A549 (cell line): ENCODE data around the gene GPD1L. TPM values are rescaled to one million over a fixed set of nuclear protein-coding genes. Genes with fewer than 3 reads are reported as not detected.

ENCODE experiments used
- ATAC-seq, 2 experiments: fragments of 200-7000 bp in 1 of 2; fragments of >200 bp in 1 of 2; cut with Nextera tagmentation in 1 of 2; cut with Tn5 transposase in 1 of 2; 3 replicates each; pipeline versions ENCODE4 v1.8.0 to v1.9.1; 2018 to 2020; ENCODE audit warnings: mild to moderate bottlenecking in 1 of 2, moderate library complexity in 1 of 2
- CTCF ChIA-PET: fragments of 300-600 bp; sonication (Branson Sonifier 250); formaldehyde crosslinking; extraction: SDS; loops from one replicate; lab custom pipeline; 2021; ENCODE audit warnings: antibody characterized with exemption, inconsistent platforms; lab: Yijun Ruan, JAX
- POLR2A ChIA-PET: fragments of 350-600 bp; formaldehyde crosslinking; extraction: SDS; loops from one replicate; lab custom pipeline; 2021; ENCODE audit warnings: antibody characterized with exemption, inconsistent platforms; lab: Yijun Ruan, JAX
- DNase-seq, 2 experiments: peaks; one replicate each; pipeline versions ENCODE4 v3.0.0 to v3.0.0-alpha.2; 2011 to 2016; ENCODE audit warnings: low read depth in 1 of 2, low spot score in 1 of 2
- FAIRE-seq: peaks from 2 replicates; lab custom pipeline; 2011; peaks lifted over from hg19 to GRCh38; lab: Jason Lieb, UNC
- H3K27ac ChIP-seq, 2 experiments: fragments of >200 bp; sonication (Bioruptor Twin); formaldehyde crosslinking; 3 replicates each; pipeline ENCODE4 v1.5.1; 2016 to 2017
- H3K4me1 ChIP-seq: fragments of >200 bp; sonication (Bioruptor Twin); formaldehyde crosslinking; 3 replicates; pipeline ENCODE4 v1.6.1; 2016
- H3K4me2 ChIP-seq: fragments of >200 bp; sonication (Bioruptor Twin); formaldehyde crosslinking; 3 replicates; pipeline ENCODE4 v1.6.1; 2016
- H3K4me3 ChIP-seq: fragments of >200 bp; sonication (Bioruptor Twin); formaldehyde crosslinking; 3 replicates; pipeline ENCODE4 v1.5.1; 2016
- H3K9me3 ChIP-seq: fragments of >200 bp; sonication (Bioruptor Twin); formaldehyde crosslinking; 3 replicates; pipeline ENCODE4 v1.6.1; 2016
- BHLHE40 ChIP-seq: IDR thresholded peaks from 2 replicates; pipeline ENCODE4 v1.6.1; 2012; ENCODE audit warnings: low read depth, low read length, inconsistent platforms
- CBX2 ChIP-seq: fragments of 200-600 bp; sonication (generic); IDR thresholded peaks from 2 replicates; pipeline ENCODE4 v1.6.1; 2016; ENCODE audit warnings: low read depth, mild to moderate bottlenecking, borderline replicate concordance
- CBX8 ChIP-seq: fragments of 200-600 bp; sonication (generic); IDR thresholded peaks from 2 replicates; pipeline ENCODE4 v1.6.1; 2016
- CHD2 ChIP-seq: fragments of 150-350 bp; IDR thresholded peaks from 2 replicates; pipeline ENCODE4 v1.6.1; 2014; ENCODE audit warnings: low read length; ENCODE audit not compliant: partially characterized antibody
- FOXS1 ChIP-seq: fragments of 250-450 bp; sonication (Bioruptor Pico); IDR thresholded peaks from 2 replicates; pipeline ENCODE4 v1.5.0; 2020; ENCODE audit warnings: mild to moderate bottlenecking, moderate library complexity
- GATA3 ChIP-seq: IDR thresholded peaks from 2 replicates; pipeline ENCODE4 v1.6.1; 2012; ENCODE audit warnings: borderline replicate concordance
- HOXA7 ChIP-seq: fragments of 250-450 bp; sonication (Bioruptor Pico); IDR thresholded peaks from 2 replicates; pipeline ENCODE4 v1.5.0; 2020; ENCODE audit warnings: mild to moderate bottlenecking, moderate library complexity
- JUNB ChIP-seq: fragments of >200 bp; sonication (Bioruptor Twin); formaldehyde crosslinking; IDR thresholded peaks from 2 replicates; pipeline ENCODE4 v1.6.1; 2016
- NPAS2 ChIP-seq: fragments of 250-450 bp; sonication (Bioruptor Pico); IDR thresholded peaks from 2 replicates; pipeline ENCODE4 v1.8.0; 2022; ENCODE audit warnings: mild to moderate bottlenecking, moderate library complexity, borderline replicate concordance
- NR3C1 ChIP-seq: fragments of >200 bp; sonication (Bioruptor Twin); formaldehyde crosslinking; IDR thresholded peaks from 3 replicates; pipeline ENCODE4 v1.6.1; 2017
- PHF8 ChIP-seq: fragments of 200-600 bp; sonication (generic); IDR thresholded peaks from 2 replicates; pipeline ENCODE4 v1.6.1; 2016; ENCODE audit warnings: low read depth, mild to moderate bottlenecking, antibody characterized with exemption, moderate library complexity, borderline replicate concordance
- POLR2A ChIP-seq: IDR thresholded peaks from 2 replicates; pipeline ENCODE4 v1.6.1; 2012; ENCODE audit warnings: mild to moderate bottlenecking, low read length
- POLR2AphosphoS2 ChIP-seq: conservative IDR thresholded peaks from 2 replicates; pipeline ENCODE4 v1.6.1; 2012; ENCODE audit warnings: low read length, improper control_type of control experiment, inconsistent platforms
- RCOR1 ChIP-seq: fragments of 150-350 bp; IDR thresholded peaks from 2 replicates; pipeline ENCODE4 v1.6.1; 2014; ENCODE audit warnings: antibody characterized with exemption, low read length, low read depth
- RNF2 ChIP-seq: fragments of 200-600 bp; sonication (generic); IDR thresholded peaks from 2 replicates; pipeline ENCODE4 v1.6.1; 2016; ENCODE audit warnings: low read depth, mild to moderate bottlenecking, antibody characterized with exemption, moderate library complexity, borderline replicate concordance
- ZC3H11A ChIP-seq: fragments of 450-650 bp; IDR thresholded peaks from 2 replicates; pipeline ENCODE4 v1.6.1; 2014; ENCODE audit warnings: antibody characterized with exemption, mild to moderate bottlenecking
- ZSCAN20 ChIP-seq: fragments of 250-450 bp; sonication (Bioruptor Pico); IDR thresholded peaks from 2 replicates; pipeline ENCODE4 v1.8.0; 2022; ENCODE audit warnings: mild to moderate bottlenecking, moderate library complexity
- WGBS: methylation state at CpG from one replicate; pipeline ENCODE4 v1.1.6; 2017; ENCODE audit errors: missing lambda C conversion rate; 5-methylcytosine and 5-hydroxymethylcytosine counted together
- polyA plus RNA-seq, 4 experiments: library from polyadenylated mRNA; depleted of rRNA in 3 of 4; stranded (reverse); fragments of >200 nt; fragmentation: RNase III in 1 of 4; extraction: RNeasy Plus Mini Kit Qiagen cat#74134 plus additional on column Dnase treatment in 1 of 4; gene quantifications; 2 replicates in 3 of 4; 3 replicates in 1 of 4; pipeline ENCODE4 v1.2.3, GENCODE V29; 2011 to 2017
- TF ChIP-seq, protein P1 (sequence below): fragments of 450-650 bp; IDR thresholded peaks from 2 replicates; pipeline ENCODE4 v1.6.1; 2014; ENCODE audit warnings: antibody characterized with exemption
- TF ChIP-seq, protein P2 (sequence below): fragments of 150-350 bp; IDR thresholded peaks from 2 replicates; pipeline ENCODE4 v1.6.1; 2014; ENCODE audit warnings: low read depth, mild to moderate bottlenecking, low read length
- TF ChIP-seq, protein P3 (sequence below): fragments of 250-450 bp; sonication (Bioruptor Pico); IDR thresholded peaks from 2 replicates; pipeline ENCODE4 v1.5.0; 2021; ENCODE audit warnings: mild to moderate bottlenecking, moderate library complexity, borderline replicate concordance
- TF ChIP-seq, protein P4 (sequence below): IDR thresholded peaks from 2 replicates; pipeline ENCODE4 v1.6.1; 2012; ENCODE audit warnings: low read depth, borderline replicate concordance
- TF ChIP-seq, protein P5 (sequence below): fragments of >200 bp; sonication (Bioruptor Twin); formaldehyde crosslinking; IDR thresholded peaks from 3 replicates; pipeline ENCODE4 v1.6.1; 2016

Gene GPD1L
- polyA plus RNA-seq, 2 of the 4 experiments (the other 2 are of a cell fraction): 13.6 to 31.0 TPM

DNA sequence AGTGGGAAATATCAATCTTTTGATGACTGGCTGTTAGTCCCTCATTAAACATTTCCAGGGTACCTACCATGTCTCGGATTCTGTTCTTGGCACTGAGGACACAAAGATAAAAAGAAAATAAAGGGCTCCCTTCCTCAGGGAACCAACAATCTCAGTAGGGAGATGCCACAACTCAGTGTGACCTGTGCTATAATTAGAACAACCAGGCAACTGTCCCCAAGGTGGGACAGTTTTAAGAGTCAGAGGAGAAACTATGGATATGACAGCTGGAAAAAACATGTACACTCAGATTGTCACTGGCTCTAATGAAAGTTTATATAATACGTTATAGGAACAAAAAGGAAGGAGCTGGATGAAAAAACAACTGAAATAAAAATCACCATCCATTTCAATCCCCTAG is 108.8 kb downstream of the GPD1L start:
- H3K9me3 ChIP-seq: peaks cover 5% of the 10 kb centered on the region; the same call in 2 of the 3 replicates
- ChIA-PET POLR2A (no interaction called here), CTCF (interaction anchor here (0.8 kb wide), 1 partner anchor 9 kb away, joined by 3 read pairs; no protein-coding TSS in a partner anchor)
- H3K4me1 ChIP-seq: peaks cover 21% of the 10 kb centered on the region
- no peak overlapping the region for H3K4me3 ChIP-seq
- ATAC-seq (no peak), FAIRE-seq (no peak), DNase-seq (no peak)
- peak overlapping the region; percentile 63; the same call in 2 of the 3 replicates for H3K4me2 ChIP-seq
- no peak for TF ChIP-seq NR3C1
- TF ChIP-seq, protein P1, sequence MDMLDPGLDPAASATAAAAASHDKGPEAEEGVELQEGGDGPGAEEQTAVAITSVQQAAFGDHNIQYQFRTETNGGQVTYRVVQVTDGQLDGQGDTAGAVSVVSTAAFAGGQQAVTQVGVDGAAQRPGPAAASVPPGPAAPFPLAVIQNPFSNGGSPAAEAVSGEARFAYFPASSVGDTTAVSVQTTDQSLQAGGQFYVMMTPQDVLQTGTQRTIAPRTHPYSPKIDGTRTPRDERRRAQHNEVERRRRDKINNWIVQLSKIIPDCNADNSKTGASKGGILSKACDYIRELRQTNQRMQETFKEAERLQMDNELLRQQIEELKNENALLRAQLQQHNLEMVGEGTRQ: no peak
- no peak for TF ChIP-seq RCOR1
- no peak for TF ChIP-seq CBX2
- TF ChIP-seq ZC3H11A: no peak
- no peak for TF ChIP-seq FOXS1
- TF ChIP-seq NPAS2: no peak
- WGBS: 81% methylated on average over 2 of the region's 2 CpGs
- no peak overlapping the region; a peak in 1 of 6 replicates for H3K27ac ChIP-seq

DNA sequence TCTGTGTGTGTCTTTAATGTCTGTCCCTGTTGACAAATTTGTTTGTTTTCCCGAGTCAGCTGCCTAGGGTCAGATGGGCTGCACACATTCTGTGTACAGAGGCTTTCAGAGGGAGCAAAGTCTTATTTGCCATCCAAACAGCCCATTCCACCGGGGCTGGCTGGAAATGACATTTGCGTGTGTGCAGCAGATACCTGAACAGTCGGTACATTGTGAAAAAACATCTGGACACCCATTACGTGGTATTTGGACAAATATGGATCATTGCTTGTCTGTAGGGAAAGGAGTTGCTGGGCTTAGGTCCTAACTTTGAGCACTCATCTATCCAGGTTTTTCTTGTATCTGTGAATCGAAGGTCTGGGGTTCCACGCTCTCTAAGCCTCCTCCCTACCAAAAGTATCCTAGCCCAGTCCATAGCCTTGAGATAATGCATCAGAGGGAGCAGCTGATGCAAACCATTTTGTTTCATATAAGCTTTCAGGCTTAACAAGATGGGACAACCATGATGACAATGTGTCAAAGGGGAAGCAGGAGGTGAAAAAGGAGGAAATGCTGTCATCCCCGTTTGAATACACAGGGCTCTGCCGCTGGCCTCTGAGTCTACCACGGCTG is 109.9 kb downstream of the GPD1L start:
- Histone ChIP-seq H3K4me3 (no peak overlapping the region), H3K4me2 (peak overlapping the region; percentile 63), H3K4me1 (peaks cover 21% of the 10 kb centered on the region), H3K27ac (peak overlapping the region; percentile 3 to 50; a peak in 1 of 6 replicates), H3K9me3 (peaks cover 5% of the 10 kb centered on the region; the same call in 2 of the 3 replicates)
- TF ChIP-seq RNF2 (no peak), BHLHE40 (no peak), HOXA7 (CRISPR knock-in tag) (no peak), CHD2 (no peak), RCOR1 (no peak), FOXS1 (no peak), POLR2AphosphoS2 (no peak), PHF8 (no peak), NPAS2 (no peak), POLR2A (no peak), JUNB (no peak), CBX8 (no peak), GATA3 (no peak), ZC3H11A (no peak), ZSCAN20 (CRISPR knock-in tag) (no peak)
- TF ChIP-seq, protein P2, sequence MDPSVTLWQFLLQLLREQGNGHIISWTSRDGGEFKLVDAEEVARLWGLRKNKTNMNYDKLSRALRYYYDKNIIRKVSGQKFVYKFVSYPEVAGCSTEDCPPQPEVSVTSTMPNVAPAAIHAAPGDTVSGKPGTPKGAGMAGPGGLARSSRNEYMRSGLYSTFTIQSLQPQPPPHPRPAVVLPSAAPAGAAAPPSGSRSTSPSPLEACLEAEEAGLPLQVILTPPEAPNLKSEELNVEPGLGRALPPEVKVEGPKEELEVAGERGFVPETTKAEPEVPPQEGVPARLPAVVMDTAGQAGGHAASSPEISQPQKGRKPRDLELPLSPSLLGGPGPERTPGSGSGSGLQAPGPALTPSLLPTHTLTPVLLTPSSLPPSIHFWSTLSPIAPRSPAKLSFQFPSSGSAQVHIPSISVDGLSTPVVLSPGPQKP: no peak
- TF ChIP-seq, protein P3, sequence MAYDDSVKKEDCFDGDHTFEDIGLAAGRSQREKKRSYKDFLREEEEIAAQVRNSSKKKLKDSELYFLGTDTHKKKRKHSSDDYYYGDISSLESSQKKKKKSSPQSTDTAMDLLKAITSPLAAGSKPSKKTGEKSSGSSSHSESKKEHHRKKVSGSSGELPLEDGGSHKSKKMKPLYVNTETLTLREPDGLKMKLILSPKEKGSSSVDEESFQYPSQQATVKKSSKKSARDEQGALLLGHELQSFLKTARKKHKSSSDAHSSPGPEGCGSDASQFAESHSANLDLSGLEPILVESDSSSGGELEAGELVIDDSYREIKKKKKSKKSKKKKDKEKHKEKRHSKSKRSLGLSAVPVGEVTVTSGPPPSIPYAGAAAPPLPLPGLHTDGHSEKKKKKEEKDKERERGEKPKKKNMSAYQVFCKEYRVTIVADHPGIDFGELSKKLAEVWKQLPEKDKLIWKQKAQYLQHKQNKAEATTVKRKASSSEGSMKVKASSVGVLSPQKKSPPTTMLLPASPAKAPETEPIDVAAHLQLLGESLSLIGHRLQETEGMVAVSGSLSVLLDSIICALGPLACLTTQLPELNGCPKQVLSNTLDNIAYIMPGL (CRISPR knock-in tag): no peak
- TF ChIP-seq, protein P4, sequence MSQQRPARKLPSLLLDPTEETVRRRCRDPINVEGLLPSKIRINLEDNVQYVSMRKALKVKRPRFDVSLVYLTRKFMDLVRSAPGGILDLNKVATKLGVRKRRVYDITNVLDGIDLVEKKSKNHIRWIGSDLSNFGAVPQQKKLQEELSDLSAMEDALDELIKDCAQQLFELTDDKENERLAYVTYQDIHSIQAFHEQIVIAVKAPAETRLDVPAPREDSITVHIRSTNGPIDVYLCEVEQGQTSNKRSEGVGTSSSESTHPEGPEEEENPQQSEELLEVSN: no peak
- TF ChIP-seq, protein P1: no peak
- TF ChIP-seq, protein P5, sequence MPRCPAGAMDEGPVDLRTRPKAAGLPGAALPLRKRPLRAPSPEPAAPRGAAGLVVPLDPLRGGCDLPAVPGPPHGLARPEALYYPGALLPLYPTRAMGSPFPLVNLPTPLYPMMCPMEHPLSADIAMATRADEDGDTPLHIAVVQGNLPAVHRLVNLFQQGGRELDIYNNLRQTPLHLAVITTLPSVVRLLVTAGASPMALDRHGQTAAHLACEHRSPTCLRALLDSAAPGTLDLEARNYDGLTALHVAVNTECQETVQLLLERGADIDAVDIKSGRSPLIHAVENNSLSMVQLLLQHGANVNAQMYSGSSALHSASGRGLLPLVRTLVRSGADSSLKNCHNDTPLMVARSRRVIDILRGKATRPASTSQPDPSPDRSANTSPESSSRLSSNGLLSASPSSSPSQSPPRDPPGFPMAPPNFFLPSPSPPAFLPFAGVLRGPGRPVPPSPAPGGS: no peak
- CTCF ChIA-PET: interaction anchor here (1.1 kb wide), 1 partner anchor 12 kb away, joined by 3 read pairs; no protein-coding TSS in a partner anchor
- FAIRE-seq (no peak), ATAC-seq (peak; percentile 74 to 89), DNase-seq (peak in 1 of 2 experiments; percentile 65)
- WGBS: 32% methylated on average over 10 of the region's 10 CpGs
- POLR2A ChIA-PET: no interaction called here
